ENCODE measurements around the gene PCGF3. TPM values are rescaled to one million over a fixed set of nuclear protein-coding genes. Genes with fewer than 3 reads are reported as not detected.
"Not testable (repeated sequence)": the region's sequence is repeated elsewhere in the genome, so short reads cannot be mapped to it uniquely, and the experiment has no call there.

PCGF3 gene
- total RNA-seq, 1 donor from 2014 or later: 55.4 TPM

GRCh38 chr4:702618-703048 is 3.0 kb upstream of the PCGF3 start:
- no peak overlapping the region for H3K27ac Mint-ChIP-seq (ENCODE audit: unreplicated experiment)
- DNase-seq (ENCODE audit: low spot score): no peak
- peaks cover 8% of the 10 kb centered on the region for H3K4me1 Mint-ChIP-seq (ENCODE audit: low read depth)
- no peak overlapping the region for H3K4me3 Mint-ChIP-seq (ENCODE audit: unreplicated experiment)
- no peak for TF ChIP-seq CTCF (IDR thresholded peaks at IDR 0.05)
- H3K9me3 Mint-ChIP-seq (ENCODE audit: low read depth): no peaks in the 10 kb centered on the region
- H3K27me3 Mint-ChIP-seq (ENCODE audit: low read depth): peaks cover 3% of the 10 kb centered on the region
- H3K36me3 Mint-ChIP-seq (ENCODE audit: low read depth): no peaks in the 10 kb centered on the region

GRCh38 chr4:703336-704197 is 2.1 kb upstream of the PCGF3 start:
- Mint-ChIP-seq H3K27ac (ENCODE audit: unreplicated experiment) (no peak overlapping the region), H3K4me1 (ENCODE audit: low read depth) (peaks cover 9% of the 10 kb centered on the region), H3K4me3 (ENCODE audit: unreplicated experiment) (no peak overlapping the region), H3K27me3 (ENCODE audit: low read depth) (peaks cover 3% of the 10 kb centered on the region), H3K9me3 (ENCODE audit: low read depth) (no peaks in the 10 kb centered on the region), H3K36me3 (ENCODE audit: low read depth) (no peaks in the 10 kb centered on the region)
- no peak for DNase-seq (ENCODE audit: low spot score)
- no peak for TF ChIP-seq CTCF (IDR thresholded peaks at IDR 0.05)

GRCh38 chr4:704198-704891 is 1.3 kb upstream of the PCGF3 start:
- no peak for TF ChIP-seq CTCF (IDR thresholded peaks at IDR 0.05)
- Mint-ChIP-seq H3K4me3 (ENCODE audit: unreplicated experiment) (peak overlapping the region; percentile 41), H3K4me1 (ENCODE audit: low read depth) (peaks cover 17% of the 10 kb centered on the region), H3K27me3 (ENCODE audit: low read depth) (peaks cover 3% of the 10 kb centered on the region), H3K27ac (ENCODE audit: unreplicated experiment) (no peak overlapping the region), H3K36me3 (ENCODE audit: low read depth) (no peaks in the 10 kb centered on the region), H3K9me3 (ENCODE audit: low read depth) (no peaks in the 10 kb centered on the region)
- DNase-seq (ENCODE audit: low spot score): peak; percentile 96

- H3K36me3 Mint-ChIP-seq (ENCODE audit: low read depth): no peaks in the 10 kb centered on the region
- H3K4me3 Mint-ChIP-seq (ENCODE audit: unreplicated experiment): peak overlapping the region; percentile 79
- no peak for TF ChIP-seq CTCF (IDR thresholded peaks at IDR 0.05)
- no peak for DNase-seq (ENCODE audit: low spot score)
- peaks cover 3% of the 10 kb centered on the region for H3K27me3 Mint-ChIP-seq (ENCODE audit: low read depth)
- peaks cover 23% of the 10 kb centered on the region for H3K4me1 Mint-ChIP-seq (ENCODE audit: low read depth)
- H3K9me3 Mint-ChIP-seq (ENCODE audit: low read depth): no peaks in the 10 kb centered on the region
- no peak overlapping the region for H3K27ac Mint-ChIP-seq (ENCODE audit: unreplicated experiment)
Observed at GRCh38 chr4:704971-705277, 708 bp upstream of the PCGF3 start.

- H3K4me1 Mint-ChIP-seq (ENCODE audit: low read depth): peaks cover 35% of the 10 kb centered on the region
- H3K4me3 Mint-ChIP-seq (ENCODE audit: unreplicated experiment): peak overlapping the region; percentile 79
- peak overlapping the region; percentile 41 for H3K27ac Mint-ChIP-seq (ENCODE audit: unreplicated experiment)
- H3K36me3 Mint-ChIP-seq (ENCODE audit: low read depth); H3K27me3 Mint-ChIP-seq (ENCODE audit: low read depth); DNase-seq (ENCODE audit: low spot score); H3K9me3 Mint-ChIP-seq (ENCODE audit: low read depth): not testable (repeated sequence)
Observed at GRCh38 chr4:706083-706633, 526 bp downstream of the PCGF3 start.

Measured in chondrocyte (in vitro differentiated cells).